Tibial nerve (tissue), 4 donors: Measurements from ENCODE around the gene DCAF17. TPM values are rescaled to one million over a fixed set of nuclear protein-coding genes. Genes with fewer than 3 reads are reported as not detected.

Experiments used
- DNase-seq, 2 donors: peaks; one replicate each; pipeline ENCODE4 v3.0.0-alpha.2; 2019; ENCODE audit warnings: low spot score in 2 of 2
- H3K27ac ChIP-seq, 4 donors: fragments of 200-600 bp; sonication (generic) in 3 of 4; one replicate each; pipeline ENCODE4 v1.5.1; 2017 to 2019; ENCODE audit warnings: mild to moderate bottlenecking in 1 of 4
- H3K27me3 ChIP-seq, 2 donors: fragments of 200-600 bp; sonication (generic) in 1 of 2; one replicate each; pipeline versions ENCODE4 v1.5.1 to v1.6.0; 2017 to 2019
- H3K36me3 ChIP-seq, 3 donors: fragments of 200-600 bp; sonication (generic); one replicate each; pipeline ENCODE4 v1.5.1; 2018 to 2019
- H3K4me1 ChIP-seq, 4 donors: fragments of 200-600 bp; sonication (generic) in 3 of 4; one replicate each; pipeline ENCODE4 v1.5.1; 2017 to 2019
- H3K4me3 ChIP-seq, 4 donors: fragments of 200-600 bp; sonication (generic) in 3 of 4; one replicate each; pipeline ENCODE4 v1.5.1; 2017 to 2019; ENCODE audit warnings: mild to moderate bottlenecking in 1 of 4, moderate library complexity in 1 of 4
- H3K9me3 ChIP-seq, 4 donors: fragments of 200-600 bp; sonication (generic) in 3 of 4; one replicate each; pipeline ENCODE4 v1.5.1; 2017 to 2019
- CTCF ChIP-seq, 5 experiments: fragments of 200-600 bp in 3 of 5; fragments of 450-650 bp in 2 of 5; sonication (generic) in 3 of 5; IDR thresholded peaks; one replicate each; pipeline ENCODE4 v1.5.1; 2016 to 2019; ENCODE audit warnings: antibody characterized with exemption in 5 of 5, mild to moderate bottlenecking in 3 of 5, moderate library complexity in 2 of 5
- EP300 ChIP-seq, 2 donors: sonication (generic); formaldehyde crosslinking; IDR thresholded peaks; one replicate each; pipeline ENCODE4 v1.6.1; 2017; ENCODE audit warnings: antibody characterized with exemption in 2 of 2, mild to moderate bottlenecking in 1 of 2
- POLR2A ChIP-seq, 2 donors: fragments of 450-650 bp; IDR thresholded peaks; one replicate each; pipeline ENCODE4 v1.6.1; 2017; ENCODE audit warnings: antibody characterized with exemption in 2 of 2, mild to moderate bottlenecking in 2 of 2, moderate library complexity in 2 of 2
- WGBS, 2 donors: methylation state at CpG; one replicate each; pipeline ENCODE4 v1.1.5; 2018; 5-methylcytosine and 5-hydroxymethylcytosine counted together
- total RNA-seq, 4 donors: library from RNA; depleted of rRNA; stranded (reverse); fragments of >200 nt; gene quantifications; one replicate each; pipeline ENCODE4 v1.1.0, GENCODE V29; 2016

The DCAF17 gene
- total RNA-seq, 4 donors from 2014 or later: 17.3 to 38.4 (median 23.8) TPM

GRCh38 chr2:171483793-171484192 lies 49.8 kb downstream of the DCAF17 start:
- Histone ChIP-seq H3K27ac (no peak overlapping the region), H3K27me3 (no peaks in the 10 kb centered on the region), H3K36me3 (peaks cover 0 to 46% (median 0%) of the 10 kb centered on the region in 3 donors), H3K9me3 (no peaks in the 10 kb centered on the region), H3K4me3 (no peak overlapping the region), H3K4me1 (peaks cover 0 to 5% (median 0%) of the 10 kb centered on the region in 4 donors)
- WGBS, 2 donors: 78% methylated on average over 2 of the region's 2 CpGs
- TF ChIP-seq POLR2A (IDR thresholded peaks at IDR 0.05): no peak
- no peak for TF ChIP-seq EP300 (IDR thresholded peaks at IDR 0.05)
- no peak for TF ChIP-seq CTCF (IDR thresholded peaks at IDR 0.05)
- no peak for DNase-seq

- H3K4me1 ChIP-seq: peaks cover 0 to 5% (median 0%) of the 10 kb centered on the region in 4 donors
- WGBS, 2 donors: 73 to 83% methylated on average over 1 of the region's 1 CpG
- H3K36me3 ChIP-seq: peaks cover 0 to 44% (median 0%) of the 10 kb centered on the region in 3 donors
- no peak overlapping the region for H3K27ac ChIP-seq
- no peak for DNase-seq
- H3K4me3 ChIP-seq: no peak overlapping the region
- no peaks in the 10 kb centered on the region for H3K9me3 ChIP-seq
- no peak for TF ChIP-seq CTCF (IDR thresholded peaks at IDR 0.05)
- no peak for TF ChIP-seq POLR2A (IDR thresholded peaks at IDR 0.05)
- no peak for TF ChIP-seq EP300 (IDR thresholded peaks at IDR 0.05)
- H3K27me3 ChIP-seq: no peaks in the 10 kb centered on the region
Observed at GRCh38 chr2:171485116-171485515, 51.1 kb downstream of the DCAF17 start.

GRCh38 chr2:171487201-171487600 lies 53.2 kb downstream of the DCAF17 start:
- 97 to 99% methylated on average over 6 of the region's 6 CpGs for WGBS, 2 donors
- Histone ChIP-seq H3K9me3 (no peaks in the 10 kb centered on the region), H3K27ac (no peak overlapping the region), H3K27me3 (no peaks in the 10 kb centered on the region), H3K4me1 (peaks cover 0 to 5% (median 0%) of the 10 kb centered on the region in 4 donors), H3K36me3 (peaks cover 0 to 28% (median 0%) of the 10 kb centered on the region in 3 donors), H3K4me3 (no peak overlapping the region)
- no peak for TF ChIP-seq EP300 (IDR thresholded peaks at IDR 0.05)
- no peak for TF ChIP-seq POLR2A (IDR thresholded peaks at IDR 0.05)
- no peak for TF ChIP-seq CTCF (IDR thresholded peaks at IDR 0.05)
- no peak for DNase-seq

- WGBS, 2 donors: 89 to 95% methylated on average over 4 of the region's 4 CpGs
- Histone ChIP-seq H3K27ac (no peak overlapping the region), H3K4me1 (no peaks in the 10 kb centered on the region), H3K36me3 (peaks cover 0 to 25% (median 0%) of the 10 kb centered on the region in 3 donors), H3K9me3 (no peaks in the 10 kb centered on the region), H3K4me3 (no peak overlapping the region), H3K27me3 (no peaks in the 10 kb centered on the region)
- TF ChIP-seq POLR2A (IDR thresholded peaks at IDR 0.05) (no peak), EP300 (IDR thresholded peaks at IDR 0.05) (no peak), CTCF (IDR thresholded peaks at IDR 0.05) (no peak)
- DNase-seq: no peak
Observed at GRCh38 chr2:171487803-171488259, 53.8 kb downstream of the DCAF17 start.

GRCh38 chr2:171490577-171490976 lies 56.6 kb downstream of the DCAF17 start:
- WGBS, 2 donors: 84 to 94% methylated on average over 2 of the region's 2 CpGs

More at GRCh38 chr2:171490577-171490976, 56.6 kb downstream of the DCAF17 start:
- no peaks in the 10 kb centered on the region for H3K4me1 ChIP-seq
- no peaks in the 10 kb centered on the region for H3K9me3 ChIP-seq
- H3K36me3 ChIP-seq: peaks cover 0 to 21% (median 0%) of the 10 kb centered on the region in 3 donors
- no peak overlapping the region for H3K27ac ChIP-seq
- no peak for DNase-seq
- no peak overlapping the region for H3K4me3 ChIP-seq
- no peaks in the 10 kb centered on the region for H3K27me3 ChIP-seq
- TF ChIP-seq POLR2A (IDR thresholded peaks at IDR 0.05): no peak
- TF ChIP-seq EP300 (IDR thresholded peaks at IDR 0.05): no peak
- no peak for TF ChIP-seq CTCF (IDR thresholded peaks at IDR 0.05)
